AG09319 (cell line): ENCODE data around the gene ABCC8.

ENCODE experiments used
- DNase-seq: peaks from one replicate; pipeline ENCODE4 v3.0.0-alpha.2; 2010; ENCODE audit warnings: low read depth; ENCODE audit errors: extremely low read depth
- TF ChIP-seq, protein P1 (sequence below): IDR thresholded peaks from 2 replicates; pipeline ENCODE4 v1.5.1; 2011; ENCODE audit warnings: low read depth, mild to moderate bottlenecking, inconsistent platforms, low read length, moderate library complexity

ABCC8 gene

DNA sequence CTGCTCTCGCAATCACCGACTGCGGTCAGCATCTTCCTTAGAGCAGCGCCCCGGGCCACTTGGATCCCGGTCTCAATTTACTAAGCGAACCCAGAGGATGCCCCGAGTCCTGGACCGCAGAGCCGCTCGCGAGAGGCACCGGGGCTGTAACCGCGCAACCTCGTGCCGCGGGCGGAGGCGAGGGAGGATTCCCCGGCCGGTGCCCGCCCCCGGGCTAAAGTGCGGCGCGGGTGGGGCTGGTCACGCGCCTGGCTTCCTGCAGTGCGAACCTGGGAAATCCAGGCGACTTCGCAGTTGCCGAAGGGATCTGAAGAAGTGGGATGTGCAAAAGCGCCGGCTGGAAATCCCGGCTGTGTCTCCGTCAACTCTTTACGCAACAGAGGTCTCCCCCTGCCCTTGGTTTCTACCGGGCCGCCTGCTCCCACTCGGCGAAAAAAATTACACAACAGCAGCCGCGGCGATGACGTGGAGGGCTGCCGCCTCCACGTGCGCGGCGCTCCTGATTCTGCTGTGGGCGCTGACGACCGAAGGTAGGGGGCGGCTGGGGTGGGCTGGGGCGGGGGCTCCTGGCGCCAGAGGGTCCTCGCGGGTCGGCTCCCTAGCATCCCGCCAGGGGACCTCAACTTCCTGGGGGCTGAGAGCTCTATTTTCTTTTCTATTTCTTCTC, 125.0 kb downstream of the ABCC8 start, which contains the start of gene NCR3LG1:
TSS of gene NCR3LG1 (plus strand) at position 291 of the 667 bp plus-strand sequence. CDS start at position 461, 170 bp downstream.
- TF ChIP-seq, protein P1, sequence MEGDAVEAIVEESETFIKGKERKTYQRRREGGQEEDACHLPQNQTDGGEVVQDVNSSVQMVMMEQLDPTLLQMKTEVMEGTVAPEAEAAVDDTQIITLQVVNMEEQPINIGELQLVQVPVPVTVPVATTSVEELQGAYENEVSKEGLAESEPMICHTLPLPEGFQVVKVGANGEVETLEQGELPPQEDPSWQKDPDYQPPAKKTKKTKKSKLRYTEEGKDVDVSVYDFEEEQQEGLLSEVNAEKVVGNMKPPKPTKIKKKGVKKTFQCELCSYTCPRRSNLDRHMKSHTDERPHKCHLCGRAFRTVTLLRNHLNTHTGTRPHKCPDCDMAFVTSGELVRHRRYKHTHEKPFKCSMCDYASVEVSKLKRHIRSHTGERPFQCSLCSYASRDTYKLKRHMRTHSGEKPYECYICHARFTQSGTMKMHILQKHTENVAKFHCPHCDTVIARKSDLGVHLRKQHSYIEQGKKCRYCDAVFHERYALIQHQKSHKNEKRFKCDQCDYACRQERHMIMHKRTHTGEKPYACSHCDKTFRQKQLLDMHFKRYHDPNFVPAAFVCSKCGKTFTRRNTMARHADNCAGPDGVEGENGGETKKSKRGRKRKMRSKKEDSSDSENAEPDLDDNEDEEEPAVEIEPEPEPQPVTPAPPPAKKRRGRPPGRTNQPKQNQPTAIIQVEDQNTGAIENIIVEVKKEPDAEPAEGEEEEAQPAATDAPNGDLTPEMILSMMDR, result no peak

DNA sequence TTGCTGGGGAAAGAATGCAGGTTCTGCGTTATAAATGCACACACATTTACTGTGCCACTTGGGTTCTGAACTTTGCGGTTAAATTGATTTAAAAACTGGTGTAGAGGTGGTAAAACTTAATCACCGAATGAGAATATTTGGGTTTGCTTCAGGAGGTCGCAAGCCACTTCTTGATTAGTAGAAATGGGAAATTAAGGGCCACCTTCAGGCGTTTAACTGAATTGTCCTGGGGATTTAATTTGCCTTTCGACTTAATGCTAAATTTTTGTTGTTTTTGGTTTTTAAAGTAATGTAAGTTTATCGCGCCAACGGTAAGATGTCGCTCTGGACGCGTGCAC, 125.5 kb downstream of the ABCC8 start:
- TF ChIP-seq, protein P1, result peak; percentile 3; the same call in 1 of the 2 replicates
- no peak for DNase-seq

More for the DNA sequence above, 125.0 kb downstream of the ABCC8 start, which contains the start of gene NCR3LG1:
- DNase-seq, result no peak

DNA sequence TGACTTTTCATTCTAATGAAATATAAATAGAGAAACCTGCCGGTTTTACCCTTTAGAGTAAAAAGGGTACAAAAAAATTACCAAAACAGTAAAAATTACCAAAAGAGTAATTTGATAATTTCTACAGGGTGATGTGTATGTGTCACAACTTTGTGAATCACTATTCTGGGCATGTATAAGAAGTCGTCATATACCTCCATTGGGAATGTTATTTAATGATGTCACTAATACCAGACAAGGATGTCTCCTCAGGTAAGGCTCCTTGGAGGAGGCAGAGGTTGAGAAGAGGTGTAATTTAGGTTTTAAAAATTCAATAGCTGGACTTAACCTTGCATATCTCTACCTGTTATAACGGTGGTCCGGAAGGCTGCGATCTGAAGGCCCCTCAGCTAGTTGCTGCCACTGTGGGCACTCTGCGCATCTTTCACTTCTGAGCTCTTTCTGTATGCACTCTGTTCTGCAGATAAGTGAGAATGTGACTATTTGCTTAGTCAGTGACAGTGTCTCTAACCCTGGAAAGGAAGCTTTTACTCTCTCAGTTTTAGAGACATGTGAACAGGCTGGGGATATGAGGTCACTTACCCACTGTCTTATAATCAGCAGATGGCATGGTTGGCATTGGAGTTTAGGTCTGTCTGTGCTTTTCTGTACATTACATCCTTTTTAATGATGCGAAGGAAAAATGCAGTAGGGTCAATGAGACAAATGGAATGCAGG, 126.0 kb downstream of the ABCC8 start:
- DNase-seq, result no peak
- TF ChIP-seq, protein P1, result no peak

DNA sequence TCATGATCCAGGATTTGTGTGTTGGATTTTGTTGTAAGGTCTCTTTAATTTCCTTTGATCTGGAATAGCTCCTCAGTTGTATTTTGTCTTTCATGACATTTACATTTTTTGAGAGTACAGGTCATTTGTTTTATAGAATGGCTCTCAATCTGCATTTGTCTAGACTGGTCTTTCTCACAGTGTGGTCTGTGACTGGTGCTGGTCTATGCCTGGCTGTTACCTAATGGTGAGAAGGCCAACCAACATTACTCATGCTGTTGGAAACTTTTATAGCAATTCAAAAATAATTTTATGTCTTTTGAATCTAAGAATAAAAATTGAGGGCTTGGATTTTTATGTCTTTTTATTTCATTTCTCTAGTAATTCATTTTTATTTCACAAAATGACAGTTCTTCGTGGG, 129.0 kb downstream of the ABCC8 start:
- TF ChIP-seq, protein P1, result no peak
- DNase-seq, result no peak

DNA sequence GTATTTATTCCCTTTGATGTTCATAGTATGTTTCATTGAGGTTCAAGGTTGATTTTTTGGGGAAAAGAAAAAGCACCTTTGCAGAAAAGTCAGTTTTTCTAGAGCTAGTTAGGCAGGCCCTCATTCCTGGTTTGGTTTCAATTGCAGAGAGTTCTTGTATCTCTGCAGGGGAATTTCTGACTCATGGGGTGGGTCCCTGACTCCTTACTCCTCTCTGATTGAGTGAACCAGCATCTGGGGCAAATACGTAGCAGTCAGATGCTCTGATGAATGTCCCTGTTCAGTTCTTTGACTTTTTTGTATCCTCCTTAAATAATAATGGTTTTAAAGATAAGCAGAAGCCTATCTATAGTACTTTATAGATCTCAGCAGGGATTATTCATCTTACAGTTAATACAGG, 132.7 kb downstream of the ABCC8 start:
- TF ChIP-seq, protein P1, result no peak
- DNase-seq, result peak; percentile 59

DNA sequence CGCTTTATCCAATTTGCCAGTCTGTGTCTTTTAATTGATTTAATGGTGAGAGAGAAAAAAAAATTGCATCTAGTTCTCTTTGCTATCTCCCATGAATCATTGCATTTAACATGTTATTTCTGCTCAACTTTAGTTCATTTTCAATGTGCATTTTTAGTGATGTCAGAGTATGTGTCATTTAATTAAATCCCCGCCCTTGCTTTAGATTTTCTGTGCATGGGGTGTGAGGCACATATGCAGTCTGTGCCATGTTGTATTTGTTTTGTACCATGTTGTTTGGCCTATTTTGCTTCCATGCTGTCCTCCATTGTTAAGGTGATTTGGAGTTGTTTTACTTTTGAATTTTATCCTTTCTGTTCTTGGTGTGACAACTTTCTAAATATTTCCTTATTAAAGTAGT, 133.4 kb downstream of the ABCC8 start:
- TF ChIP-seq, protein P1, result no peak
- no peak for DNase-seq
